Trophoblast cell (in vitro differentiated cells and primary cell): ENCODE data around the gene OR2G2.

Experiments used
- DNase-seq, 2 donors: peaks; one replicate each; pipeline ENCODE4 v3.0.0-alpha.2; 2016
- H2AFZ ChIP-seq: 2 replicates; pipeline ENCODE4 v1.6.1; 2013; ENCODE audit warnings: low read length, moderate library complexity, mild to moderate bottlenecking; ENCODE audit not compliant: insufficient read depth, poor library complexity
- H2AK5ac ChIP-seq: 2 replicates; pipeline ENCODE4 v1.6.1; 2013; ENCODE audit warnings: mild to moderate bottlenecking, low read length
- H2BK120ac ChIP-seq: 2 replicates; pipeline ENCODE4 v1.6.1; 2013; ENCODE audit warnings: low read length, mild to moderate bottlenecking, moderate library complexity; ENCODE audit not compliant: insufficient read depth, poor library complexity
- H2BK12ac ChIP-seq: 2 replicates; pipeline ENCODE4 v1.6.1; 2013; ENCODE audit warnings: mild to moderate bottlenecking, low read length, moderate library complexity
- H2BK5ac ChIP-seq: 2 replicates; pipeline ENCODE4 v1.6.1; 2013; ENCODE audit warnings: low read length, low read depth, moderate library complexity, mild to moderate bottlenecking; ENCODE audit not compliant: poor library complexity
- H3K14ac ChIP-seq: 2 replicates; pipeline ENCODE4 v1.6.1; 2013; ENCODE audit warnings: mild to moderate bottlenecking, low read length
- H3K18ac ChIP-seq: 2 replicates; pipeline ENCODE4 v1.6.1; 2013; ENCODE audit warnings: mild to moderate bottlenecking, low read length
- H3K23ac ChIP-seq: 2 replicates; pipeline ENCODE4 v1.6.1; 2013; ENCODE audit warnings: low read length
- H3K27ac ChIP-seq: 2 replicates; pipeline ENCODE4 v1.5.1; 2013; ENCODE audit warnings: low read depth, mild to moderate bottlenecking, inconsistent platforms, low read length, moderate library complexity
- H3K27me3 ChIP-seq: 2 replicates; pipeline ENCODE4 v1.6.1; 2013; ENCODE audit warnings: inconsistent platforms, mild to moderate bottlenecking, low read length, moderate library complexity; ENCODE audit not compliant: insufficient read depth
- H3K36me3 ChIP-seq, 2 experiments: 1 replicate in 1 of 2; 2 replicates in 1 of 2; pipeline ENCODE4 v1.6.1; 2013; ENCODE audit warnings: low read length in 2 of 2, mild to moderate bottlenecking in 2 of 2, moderate library complexity in 1 of 2; ENCODE audit not compliant: insufficient read depth in 2 of 2, control insufficient read depth in 1 of 2
- H3K4ac ChIP-seq: 2 replicates; pipeline ENCODE4 v1.6.1; 2013; ENCODE audit warnings: low read depth, mild to moderate bottlenecking, low read length, moderate library complexity
- H3K4me1 ChIP-seq, 2 experiments: 1 replicate in 1 of 2; 2 replicates in 1 of 2; pipeline ENCODE4 v1.6.1; 2013; ENCODE audit warnings: low read length in 2 of 2, mild to moderate bottlenecking in 2 of 2, moderate library complexity in 1 of 2; ENCODE audit not compliant: insufficient read depth in 2 of 2, control insufficient read depth in 1 of 2
- H3K4me2 ChIP-seq: 2 replicates; pipeline ENCODE4 v1.6.1; 2013; ENCODE audit warnings: inconsistent platforms, mild to moderate bottlenecking, low read length, moderate library complexity
- H3K4me3 ChIP-seq: 2 replicates; pipeline ENCODE4 v1.5.1; 2013; ENCODE audit warnings: mild to moderate bottlenecking, low read depth, low read length, inconsistent platforms
- H3K79me1 ChIP-seq: one replicate; pipeline ENCODE4 v1.6.1; 2013; ENCODE audit warnings: low read length
- H3K79me2 ChIP-seq: 2 replicates; pipeline ENCODE4 v1.6.1; 2013; ENCODE audit warnings: low read length, mild to moderate bottlenecking; ENCODE audit not compliant: control insufficient read depth, insufficient read depth, poor library complexity
- H3K9ac ChIP-seq: 2 replicates; pipeline ENCODE4 v1.6.1; 2013; ENCODE audit warnings: mild to moderate bottlenecking, low read length
- H3K9me3 ChIP-seq: 2 replicates; pipeline ENCODE4 v1.6.1; 2013; ENCODE audit warnings: low read depth, mild to moderate bottlenecking, control low read depth, inconsistent platforms, low read length; ENCODE audit not compliant: insufficient read depth
- H4K12ac ChIP-seq: 2 replicates; pipeline ENCODE4 v1.6.1; 2013; ENCODE audit warnings: low read depth, mild to moderate bottlenecking, low read length, moderate library complexity
- H4K8ac ChIP-seq: 2 replicates; pipeline ENCODE4 v1.6.1; 2013; ENCODE audit warnings: low read depth, mild to moderate bottlenecking, low read length, moderate library complexity
- H4K91ac ChIP-seq: one replicate; pipeline ENCODE4 v1.6.1; 2013; ENCODE audit warnings: low read depth, mild to moderate bottlenecking, low read length, moderate library complexity
- WGBS: extraction: QIAGEN DNeasy Blood & Tissue Kit; methylation state at CpG from one replicate; pipeline ENCODE4 v1.1.7; 2013; ENCODE audit warnings: missing lambda C conversion rate; ENCODE audit not compliant: insufficient read length, insufficient coverage; ENCODE audit errors: extremely low coverage; 5-methylcytosine and 5-hydroxymethylcytosine counted together

OR2G2 gene

DNA sequence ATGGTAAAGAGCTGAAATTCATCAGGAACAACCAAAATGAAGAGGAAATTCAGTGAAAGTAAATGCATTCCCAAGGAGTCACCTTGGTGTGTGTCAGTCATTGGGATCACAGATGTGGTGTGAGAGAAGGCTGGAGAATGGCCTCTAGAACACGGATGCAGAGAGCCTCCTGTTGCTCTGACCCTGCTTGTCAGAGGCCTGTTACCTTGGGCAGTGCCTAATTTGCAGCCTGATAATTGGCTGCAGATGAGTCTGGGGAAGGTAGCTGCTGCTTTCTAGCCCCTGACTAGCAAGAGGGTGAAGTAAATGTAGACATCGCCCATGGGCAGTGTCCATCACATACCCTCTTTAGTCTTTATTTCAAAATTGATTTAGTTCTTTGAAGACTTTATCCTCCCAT, 35.9 kb upstream of the OR2G2 start:
- peak overlapping the region; percentile 98 for H4K91ac ChIP-seq
- no peaks in the 10 kb centered on the region for H3K9me3 ChIP-seq
- DNase-seq = no peak
- H3K36me3 ChIP-seq = no peaks in the 10 kb centered on the region
- peaks cover 27% of the 10 kb centered on the region for H3K79me1 ChIP-seq
- peak overlapping the region; percentile 80 for H3K14ac ChIP-seq
- peak overlapping the region; percentile 72 for H2AK5ac ChIP-seq
- H3K9ac ChIP-seq = peak overlapping the region; percentile 65
- H2AFZ ChIP-seq = peak overlapping the region; percentile 43
- peak overlapping the region; percentile 67 for H2BK12ac ChIP-seq
- H3K27ac ChIP-seq = peak overlapping the region; percentile 99
- H3K4me3 ChIP-seq = no peak overlapping the region
- peak overlapping the region; percentile 13 for H3K23ac ChIP-seq
- H3K4me2 ChIP-seq = peak overlapping the region; percentile 56
- H4K8ac ChIP-seq = peak overlapping the region; percentile 74
- peak overlapping the region; percentile 91 for H2BK5ac ChIP-seq
- peaks cover 3% of the 10 kb centered on the region for H3K79me2 ChIP-seq
- H2BK120ac ChIP-seq = peak overlapping the region; percentile 87
- H3K27me3 ChIP-seq = no peaks in the 10 kb centered on the region
- H4K12ac ChIP-seq = peak overlapping the region; percentile 34
- no CpG with 5 or more reads among the region's 2 CpGs for WGBS
- peak overlapping the region; percentile 39 for H3K18ac ChIP-seq
- peak overlapping the region; percentile 66 for H3K4ac ChIP-seq
- H3K4me1 ChIP-seq = peaks cover 6 to 9% of the 10 kb centered on the region in 2 experiments

DNA sequence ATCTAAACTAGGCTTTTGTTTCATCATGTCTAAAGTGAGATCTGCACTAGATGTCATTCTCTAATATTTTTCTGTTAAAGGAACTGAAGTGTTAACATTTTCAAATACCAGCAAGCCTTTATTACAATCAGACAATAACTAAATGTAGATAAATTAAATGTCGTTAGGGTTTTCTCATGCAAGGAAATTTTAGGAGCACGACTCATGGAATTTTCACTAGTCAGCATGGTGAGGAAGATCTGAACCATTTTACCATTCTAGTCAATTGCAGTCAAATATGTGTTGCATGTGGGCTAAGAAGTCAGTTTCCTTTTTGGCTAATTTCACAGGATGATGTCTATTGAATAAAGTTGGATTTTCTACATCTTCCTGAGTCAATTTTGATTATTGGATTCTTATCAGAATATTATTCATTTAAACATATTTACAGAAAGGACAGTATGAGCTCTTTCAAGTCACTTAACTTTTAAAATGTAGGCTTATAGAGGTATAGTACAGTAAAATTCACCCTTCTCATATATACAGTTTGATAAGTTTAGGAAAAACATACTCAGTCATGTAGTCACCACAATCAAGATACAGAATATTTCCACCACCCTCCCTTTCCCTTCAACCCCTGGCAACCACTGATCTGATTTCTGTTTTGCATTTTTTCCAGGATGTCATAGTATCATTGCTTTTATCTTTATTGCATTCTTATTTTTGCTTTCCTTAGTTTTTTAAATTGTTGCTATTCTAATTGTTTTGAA, 30.1 kb upstream of the OR2G2 start:
- Histone ChIP-seq H3K14ac (no peak overlapping the region), H2AFZ (no peak overlapping the region)

DNA sequence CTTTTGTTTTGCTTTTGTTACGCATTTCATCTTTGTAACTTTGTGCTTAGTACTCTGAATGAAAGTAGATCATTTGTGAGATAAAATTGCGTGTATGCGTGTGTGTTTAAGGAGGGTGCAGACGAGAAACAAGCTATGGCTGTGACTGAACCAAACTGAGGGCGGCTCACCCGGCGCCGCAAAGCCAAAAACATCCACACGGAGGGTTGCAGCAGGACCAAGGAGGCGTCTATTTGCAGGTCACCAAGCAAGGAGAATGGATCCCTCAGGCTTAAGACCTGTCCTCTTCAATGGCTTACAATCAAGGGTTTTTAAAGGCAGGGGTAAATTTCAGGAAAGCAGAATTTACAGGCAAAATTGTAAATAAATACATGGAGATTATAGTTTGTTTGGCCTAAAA, 26.4 kb upstream of the OR2G2 start:
- Histone ChIP-seq H4K12ac (no peak overlapping the region), H2BK120ac (peak overlapping the region; percentile 88), H3K79me2 (no peaks in the 10 kb centered on the region), H2BK12ac (peak overlapping the region; percentile 97), H4K8ac (peak overlapping the region; percentile 83), H3K14ac (peak overlapping the region; percentile 91), H3K4me2 (no peak overlapping the region), H3K4ac (peak overlapping the region; percentile 67), H2AK5ac (peak overlapping the region; percentile 60), H3K18ac (peak overlapping the region; percentile 37), H3K4me3 (no peak overlapping the region), H3K36me3 (no peaks in the 10 kb centered on the region), H3K79me1 (peaks cover 26% of the 10 kb centered on the region), H3K9ac (no peak overlapping the region), H3K9me3 (no peaks in the 10 kb centered on the region), H3K4me1 (peaks cover 9 to 13% of the 10 kb centered on the region in 2 experiments), H3K27me3 (no peaks in the 10 kb centered on the region), H3K23ac (no peak overlapping the region), H2BK5ac (peak overlapping the region; percentile 75), H3K27ac (no peak overlapping the region), H2AFZ (no peak overlapping the region), H4K91ac (peak overlapping the region; percentile 91)
- no CpG with 5 or more reads among the region's 10 CpGs for WGBS
- no peak for DNase-seq

More for the DNA sequence above, 30.1 kb upstream of the OR2G2 start:
- Histone ChIP-seq H3K27me3 (no peaks in the 10 kb centered on the region), H3K4me2 (no peak overlapping the region), H3K4me1 (peaks cover 9 to 15% of the 10 kb centered on the region in 2 experiments), H3K9me3 (no peaks in the 10 kb centered on the region), H4K12ac (no peak overlapping the region), H4K91ac (no peak overlapping the region), H2BK5ac (no peak overlapping the region), H3K4me3 (no peak overlapping the region), H3K9ac (no peak overlapping the region), H3K36me3 (no peaks in the 10 kb centered on the region), H2BK120ac (no peak overlapping the region), H2BK12ac (no peak overlapping the region), H2AK5ac (no peak overlapping the region), H3K4ac (no peak overlapping the region), H3K79me1 (peaks cover 29% of the 10 kb centered on the region), H3K18ac (no peak overlapping the region), H3K27ac (no peak overlapping the region), H3K79me2 (no peaks in the 10 kb centered on the region), H4K8ac (no peak overlapping the region), H3K23ac (no peak overlapping the region)
- DNase-seq = peak in 1 of 2 donors; percentile 40
- no CpG with 5 or more reads among the region's 2 CpGs for WGBS

DNA sequence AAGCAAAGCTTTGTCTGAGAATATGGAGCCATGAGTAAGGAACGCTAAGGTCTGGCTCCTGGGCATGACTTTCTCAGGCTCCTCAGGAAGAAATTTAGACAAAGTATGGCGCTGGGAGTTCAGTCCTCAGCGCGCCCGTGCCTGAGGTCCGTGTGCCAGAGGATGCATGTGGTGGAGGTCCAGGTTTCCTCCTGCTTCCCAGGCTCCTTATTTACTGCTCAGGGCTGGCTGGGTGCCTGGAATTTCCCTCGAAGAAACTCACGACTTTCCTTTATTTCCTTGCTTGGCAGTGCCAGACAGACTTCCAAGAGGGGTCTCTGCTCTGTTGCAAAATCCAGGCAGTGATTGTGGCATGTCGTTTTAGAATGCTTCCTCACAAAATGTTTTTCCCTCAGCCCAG, 26.0 kb upstream of the OR2G2 start:
- Histone ChIP-seq H3K27ac (peak overlapping the region; percentile 22), H3K4me3 (no peak overlapping the region), H2BK120ac (peak overlapping the region; percentile 62), H2BK12ac (peak overlapping the region; percentile 99), H3K4ac (peak overlapping the region; percentile 7), H3K9ac (no peak overlapping the region), H2AFZ (peak overlapping the region; percentile 43), H3K23ac (peak overlapping the region; percentile 56), H3K4me2 (no peak overlapping the region), H3K36me3 (no peaks in the 10 kb centered on the region), H4K91ac (peak overlapping the region; percentile 82), H3K4me1 (peaks cover 9 to 13% of the 10 kb centered on the region in 2 experiments), H2AK5ac (peak overlapping the region; percentile 7), H3K18ac (peak overlapping the region; percentile 40), H3K79me2 (no peaks in the 10 kb centered on the region), H3K27me3 (no peaks in the 10 kb centered on the region), H3K9me3 (no peaks in the 10 kb centered on the region), H3K79me1 (peaks cover 26% of the 10 kb centered on the region), H4K12ac (no peak overlapping the region), H4K8ac (peak overlapping the region; percentile 56), H3K14ac (peak overlapping the region; percentile 85), H2BK5ac (peak overlapping the region; percentile 63)
- WGBS = no CpG with 5 or more reads among the region's 9 CpGs
- no peak for DNase-seq
